Measurements from ENCODE around the gene TGFBI.
"Not testable (repeated sequence)": the region's sequence is repeated elsewhere in the genome, so short reads cannot be mapped to it uniquely, and the experiment has no call there.

TGFBI gene

DNA sequence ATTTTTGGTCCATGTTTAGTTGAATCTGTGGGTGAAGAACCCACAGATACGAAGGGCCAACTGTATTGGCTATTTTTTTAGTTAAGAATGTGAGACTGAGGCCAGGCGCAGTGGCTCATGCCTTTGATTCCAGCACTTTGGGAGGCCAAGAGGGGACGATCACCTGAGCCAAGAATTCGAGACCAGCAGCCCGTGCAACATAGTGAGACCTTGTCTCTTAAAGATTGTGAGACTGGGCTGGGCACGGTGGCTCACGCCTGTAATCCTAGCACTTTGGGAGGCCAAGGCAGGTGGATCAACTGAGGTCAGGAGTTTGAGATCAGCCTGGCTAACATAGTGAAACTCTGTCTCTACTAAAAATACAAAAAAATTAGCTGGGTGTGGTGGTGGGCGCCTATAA is 16.2 kb downstream of the TGFBI start:
- DNase-seq (ENCODE audit: low read depth in 2 of 2): not testable (repeated sequence)

DNA sequence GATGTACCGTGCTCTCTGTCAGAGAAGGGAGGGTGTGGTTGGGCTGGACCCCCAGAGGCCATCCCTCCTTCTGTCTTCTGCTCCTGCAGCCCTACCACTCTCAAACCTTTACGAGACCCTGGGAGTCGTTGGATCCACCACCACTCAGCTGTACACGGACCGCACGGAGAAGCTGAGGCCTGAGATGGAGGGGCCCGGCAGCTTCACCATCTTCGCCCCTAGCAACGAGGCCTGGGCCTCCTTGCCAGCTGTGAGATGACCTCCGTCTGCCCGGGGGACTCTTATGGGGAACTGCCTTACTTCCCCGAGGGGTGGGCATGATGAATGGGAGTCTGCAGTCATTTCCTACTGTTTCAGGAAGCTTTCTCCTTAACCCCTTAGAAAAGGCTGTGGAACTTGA is 17.5 kb downstream of the TGFBI start:
- no peak for DNase-seq (ENCODE audit: low read depth in 2 of 2)

DNA sequence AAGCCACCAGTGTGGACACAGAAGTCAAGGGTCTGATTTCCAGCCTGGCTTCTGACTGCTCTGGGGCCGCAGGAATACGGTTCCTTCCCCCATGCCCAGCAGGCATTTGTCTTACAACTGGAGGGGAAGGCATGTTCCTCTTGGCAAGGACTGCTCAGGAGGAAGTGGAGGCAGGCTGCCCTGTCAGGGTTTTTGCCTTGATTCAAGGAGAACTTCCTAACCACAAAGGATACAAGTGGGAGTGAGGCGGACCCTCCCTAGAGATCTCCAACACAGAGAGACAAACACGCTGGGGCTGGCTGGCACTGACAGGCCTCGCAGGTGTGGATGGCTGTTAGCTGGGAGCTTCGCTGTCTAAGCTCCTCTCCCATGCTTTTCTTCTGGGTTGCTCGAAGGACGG is 19.1 kb downstream of the TGFBI start:
- no peak for DNase-seq (ENCODE audit: low read depth in 2 of 2)

- no peak for DNase-seq (ENCODE audit: low read depth in 2 of 2)
These were observed 20.2 kb downstream of the TGFBI start for GRCh38 chr5:136048966-136049365.

- DNase-seq (ENCODE audit: low read depth in 2 of 2): no peak
These were observed 22.9 kb downstream of the TGFBI start for GRCh38 chr5:136051486-136052220.

GRCh38 chr5:136052692-136053335 is 24.0 kb downstream of the TGFBI start:
- DNase-seq (ENCODE audit: low read depth in 2 of 2): no peak

- DNase-seq (ENCODE audit: low read depth in 2 of 2): no peak
These were observed 24.8 kb downstream of the TGFBI start for GRCh38 chr5:136053336-136054141.

GRCh38 chr5:136054142-136055019 is 25.6 kb downstream of the TGFBI start:
- no peak for DNase-seq (ENCODE audit: low read depth in 2 of 2)

DNA sequence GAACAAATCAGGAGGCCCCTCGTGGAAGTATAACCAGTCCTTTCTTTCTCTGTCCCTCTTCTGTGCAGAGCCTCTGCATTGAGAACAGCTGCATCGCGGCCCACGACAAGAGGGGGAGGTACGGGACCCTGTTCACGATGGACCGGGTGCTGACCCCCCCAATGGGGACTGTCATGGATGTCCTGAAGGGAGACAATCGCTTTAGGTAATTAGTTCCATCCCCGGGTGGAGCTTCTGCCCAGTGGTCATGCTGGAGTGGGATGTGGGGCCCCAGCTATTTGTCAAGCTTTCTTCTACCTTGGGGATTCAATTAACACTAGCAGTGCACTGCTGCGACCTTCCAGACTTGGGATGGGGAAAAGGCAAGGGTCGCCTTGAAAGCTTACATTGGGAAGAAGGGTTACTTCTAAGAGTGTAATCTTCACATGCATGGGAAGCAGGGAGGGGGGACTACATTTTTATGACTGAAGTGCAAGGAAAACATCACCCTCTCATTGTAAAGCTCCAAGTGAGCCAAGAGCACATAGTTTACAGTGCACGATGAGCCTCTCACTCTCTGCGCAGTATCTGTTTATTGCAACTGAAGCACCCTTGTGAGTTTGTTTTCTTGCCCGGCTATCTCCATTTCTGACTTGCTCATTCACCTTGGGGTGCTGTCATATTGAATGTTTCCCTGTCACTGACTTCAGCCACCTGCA is 27.0 kb downstream of the TGFBI start:
- DNase-seq (ENCODE audit: low read depth in 2 of 2): no peak

GRCh38 chr5:136056336-136056735 is 27.5 kb downstream of the TGFBI start:
- no peak for DNase-seq (ENCODE audit: low read depth in 2 of 2)

GRCh38 chr5:136056771-136057335 is 28.1 kb downstream of the TGFBI start:
- no peak for DNase-seq (ENCODE audit: low read depth in 2 of 2)

DNA sequence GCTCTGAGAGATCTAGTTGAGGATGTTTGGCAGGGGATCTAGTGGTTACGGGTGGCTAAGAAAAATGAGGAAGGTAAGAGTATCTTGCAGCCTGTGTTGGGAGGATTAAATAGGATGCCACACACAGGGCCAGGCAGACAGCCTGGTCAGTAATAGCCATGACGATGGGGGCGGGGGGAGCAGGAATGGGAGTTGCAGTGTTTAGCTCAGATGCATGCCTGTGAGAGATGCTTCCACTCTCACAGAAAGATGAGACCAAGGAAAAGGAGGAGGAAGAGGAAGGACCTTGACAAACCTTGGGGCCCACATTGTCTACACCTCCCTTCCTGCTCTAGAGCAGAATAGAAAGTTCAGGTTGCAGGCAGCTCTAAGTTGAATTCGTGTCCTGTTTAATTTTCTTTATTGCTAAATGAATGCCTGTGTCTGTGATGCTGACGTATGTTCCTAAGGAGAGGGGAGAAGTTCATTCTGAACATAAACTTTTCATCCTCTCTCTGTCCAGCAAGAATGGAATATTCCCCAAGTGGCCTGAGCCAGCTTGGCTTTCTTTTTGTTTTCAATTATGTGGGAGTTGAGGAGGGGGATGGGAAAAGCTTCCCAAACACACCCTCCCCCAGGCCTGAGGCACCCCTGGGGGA is 28.7 kb downstream of the TGFBI start:
- DNase-seq (ENCODE audit: low read depth in 2 of 2): no peak

DNA sequence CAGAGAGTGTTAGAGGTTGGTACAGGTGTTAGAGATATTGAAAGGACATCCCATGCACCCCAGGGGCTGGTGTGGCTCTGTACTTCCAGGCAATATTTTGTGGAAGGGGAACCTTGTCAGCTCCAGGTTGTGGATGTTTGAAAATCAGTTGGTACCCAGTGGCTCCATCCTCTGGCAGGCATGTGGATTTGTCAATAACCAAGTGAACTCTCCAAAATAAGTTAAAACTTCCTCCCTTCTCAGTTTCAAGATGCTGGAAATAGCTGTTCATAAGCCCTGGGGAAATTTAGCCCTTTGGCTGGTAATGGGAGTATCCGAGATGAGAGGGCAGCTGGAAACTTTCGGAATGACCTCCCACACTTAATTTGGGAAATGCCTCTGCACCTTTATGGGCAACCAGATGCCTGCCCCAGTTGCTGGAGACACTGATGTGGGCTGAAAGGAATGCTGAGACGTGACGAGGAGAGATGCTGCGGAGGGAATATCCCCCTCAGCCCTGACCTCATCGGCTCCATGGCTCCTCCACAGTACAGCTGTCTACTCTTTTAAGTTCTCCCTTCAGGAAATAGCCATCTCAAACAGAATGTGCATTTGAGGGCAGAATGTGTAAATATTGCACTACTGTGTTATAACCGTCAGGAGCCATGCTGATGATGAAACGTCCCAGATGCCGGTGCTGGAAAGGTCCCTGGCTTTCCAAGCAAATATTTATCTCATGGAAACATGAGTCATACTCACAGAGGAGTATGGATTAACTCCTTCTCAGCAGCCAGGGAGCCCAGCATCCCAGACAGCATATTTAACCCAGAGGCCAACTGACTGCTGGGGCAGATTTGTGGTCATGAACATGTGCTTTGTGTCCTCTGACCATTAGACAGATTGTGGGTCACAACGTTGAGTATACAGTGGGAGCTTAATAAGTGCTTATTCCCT is 29.5 kb downstream of the TGFBI start:
- DNase-seq (ENCODE audit: low read depth in 2 of 2): no peak

- DNase-seq (ENCODE audit: low read depth in 2 of 2): no peak
These were observed 30.2 kb downstream of the TGFBI start for GRCh38 chr5:136058972-136059354.

GRCh38 chr5:136060963-136061362 is 32.2 kb downstream of the TGFBI start:
- no peak for DNase-seq (ENCODE audit: low read depth in 2 of 2)

- DNase-seq (ENCODE audit: low read depth in 2 of 2): no peak
These were observed 33.0 kb downstream of the TGFBI start for GRCh38 chr5:136061630-136062365.

DNA sequence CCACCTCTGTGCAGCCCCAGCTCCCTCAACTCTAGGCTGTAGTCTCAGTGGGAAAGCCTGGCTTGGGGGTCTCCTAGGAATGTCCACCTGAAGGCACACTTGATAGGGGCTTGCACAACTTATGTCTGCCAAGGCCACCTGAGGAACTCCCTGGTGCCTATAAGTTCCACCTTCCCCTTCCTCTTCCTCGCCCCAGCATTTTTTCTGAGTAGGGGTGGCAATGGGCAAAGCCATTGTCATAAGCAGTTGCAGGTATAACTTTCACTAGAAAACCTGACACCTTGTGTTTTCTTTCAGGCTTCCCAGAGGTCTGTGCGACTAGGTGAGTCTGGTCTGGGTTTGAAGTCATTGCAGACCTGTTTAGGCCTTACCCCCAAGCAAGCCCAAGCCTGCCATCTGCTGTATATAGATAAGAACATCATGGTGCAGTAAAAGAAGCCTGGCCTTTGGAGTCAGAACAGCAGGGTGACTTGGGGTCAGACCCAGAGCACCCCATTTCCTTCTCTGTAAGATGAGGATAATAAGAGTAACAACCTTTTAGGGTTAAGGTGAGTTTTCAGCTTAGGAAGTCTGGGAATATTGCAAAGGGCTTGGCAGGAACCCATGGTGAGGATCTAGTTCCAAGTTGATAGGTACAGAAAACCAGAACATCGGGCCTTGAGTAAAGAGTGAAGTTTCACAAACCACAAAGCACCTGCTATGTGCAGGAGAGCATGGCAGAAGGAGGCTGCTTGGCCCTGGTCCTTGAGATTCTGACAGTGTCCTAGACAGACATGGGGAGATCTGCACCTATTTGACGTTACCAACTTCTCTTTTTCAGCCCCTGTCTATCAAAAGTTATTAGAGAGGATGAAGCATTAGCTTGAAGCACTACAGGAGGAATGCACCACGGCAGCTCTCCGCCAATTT is 33.8 kb downstream of the TGFBI start:
- no peak for DNase-seq (ENCODE audit: low read depth in 2 of 2)

Data from stimulated activated CD8-positive, alpha-beta memory T cell treated with anti-CD3 and anti-CD28 coated beads, Interleukin-2, amount 100 ng/mL, for 48 hours (primary cell).